Posterior vena cava (tissue), 2 donors: ENCODE results near the gene WSCD2. TPM values are rescaled to one million over a fixed set of nuclear protein-coding genes. Genes with fewer than 3 reads are reported as not detected.

Experiments
- DNase-seq: peaks from one replicate; pipeline ENCODE4 v3.0.0-alpha.2; 2020; ENCODE audit warnings: low spot score
- intact Hi-C, 2 donors: fragments of 100-400 bp; cut with DNase I; formaldehyde crosslinking; loops; one replicate each; pipeline versions ENCODE4 v1.14.1 to v1.14.2; 2022 to 2023
- total RNA-seq, 2 donors: library from RNA; stranded (reverse); fragmentation: NEBNext Ultra II Directional; extraction: Animal tissue kit (Norgen Biotek cat#: 25700); gene quantifications; one replicate each; pipeline ENCODE4 v1.2.1, GENCODE V29; 2021
- donor health status: DM: yes; HTN: yes; CAD: no.
- donor health status: DM: yes; HTN: yes; CAD: no.

WSCD2 gene
- total RNA-seq, 2 donors from 2014 or later: 9.3 to 17.8 TPM

- no peak for DNase-seq
- intact Hi-C loops: loop anchor here in 1 of 2 donors (5.0 kb wide), 1 partner anchor 710 kb away; no protein-coding TSS in a partner anchor
Measured at GRCh38 chr12:108177131-108177530, 48.0 kb downstream of the WSCD2 start.

GRCh38 chr12:108179305-108179704, 50.2 kb downstream of the WSCD2 start:
- no peak for DNase-seq

GRCh38 chr12:108180255-108181094, 51.4 kb downstream of the WSCD2 start:
- intact Hi-C loops: no loop called here

More at GRCh38 chr12:108179305-108179704, 50.2 kb downstream of the WSCD2 start:
- intact Hi-C loops: loop anchor here in 1 of 2 donors (5.0 kb wide), 1 partner anchor 708 kb away; no protein-coding TSS in a partner anchor

GRCh38 chr12:108181095-108181454, 52.0 kb downstream of the WSCD2 start:
- intact Hi-C loops: no loop called here
- no peak for DNase-seq

More at GRCh38 chr12:108180255-108181094, 51.4 kb downstream of the WSCD2 start:
- DNase-seq: no peak

- DNase-seq: no peak
- intact Hi-C loops: no loop called here
Measured at GRCh38 chr12:108182096-108182495, 53.0 kb downstream of the WSCD2 start.

- DNase-seq: no peak
- intact Hi-C loops: loop anchor here in 1 of 2 donors (5.0 kb wide), 1 partner anchor 1143 kb away; no protein-coding TSS in a partner anchor
Measured at GRCh38 chr12:108185002-108185401, 55.9 kb downstream of the WSCD2 start.

GRCh38 chr12:108187831-108188230, 58.7 kb downstream of the WSCD2 start:
- DNase-seq: no peak
- intact Hi-C loops: loop anchor here in 1 of 2 donors (5.0 kb wide), 1 partner anchor 1146 kb away; no protein-coding TSS in a partner anchor

GRCh38 chr12:108190529-108190928, 61.4 kb downstream of the WSCD2 start:
- intact Hi-C loops: loop anchor here (10.0 kb wide), 3 partner anchors 56 to 96 kb away; no protein-coding TSS in a partner anchor

GRCh38 chr12:108191086-108191485, 62.0 kb downstream of the WSCD2 start:
- DNase-seq: no peak
- intact Hi-C loops: loop anchor here (10.0 kb wide), 3 partner anchors 56 to 96 kb away; no protein-coding TSS in a partner anchor

More at GRCh38 chr12:108190529-108190928, 61.4 kb downstream of the WSCD2 start:
- DNase-seq: no peak

GRCh38 chr12:108191938-108192337, 62.9 kb downstream of the WSCD2 start:
- intact Hi-C loops: loop anchor here (10.0 kb wide), 3 partner anchors 57 to 97 kb away; no protein-coding TSS in a partner anchor
- no peak for DNase-seq

- DNase-seq: no peak
- intact Hi-C loops: loop anchor here (10.0 kb wide), 3 partner anchors 59 to 99 kb away; no protein-coding TSS in a partner anchor
Measured at GRCh38 chr12:108193493-108193892, 64.4 kb downstream of the WSCD2 start.

- no peak for DNase-seq
- intact Hi-C loops: loop anchor here (10.0 kb wide), 3 partner anchors 59 to 99 kb away; no protein-coding TSS in a partner anchor
Measured at GRCh38 chr12:108193917-108194316, 64.8 kb downstream of the WSCD2 start.

- no peak for DNase-seq
- intact Hi-C loops: loop anchor here (10.0 kb wide), 3 partner anchors 60 to 100 kb away; no protein-coding TSS in a partner anchor
Measured at GRCh38 chr12:108194585-108194984, 65.5 kb downstream of the WSCD2 start.

- intact Hi-C loops: loop anchor here (10.0 kb wide), 3 partner anchors 62 to 102 kb away; no protein-coding TSS in a partner anchor
Measured at GRCh38 chr12:108196319-108196718, 67.2 kb downstream of the WSCD2 start.

GRCh38 chr12:108196921-108197320, 67.8 kb downstream of the WSCD2 start:
- intact Hi-C loops: loop anchor here (10.0 kb wide), 3 partner anchors 62 to 102 kb away; no protein-coding TSS in a partner anchor
- DNase-seq: no peak

More at GRCh38 chr12:108196319-108196718, 67.2 kb downstream of the WSCD2 start:
- DNase-seq: no peak

GRCh38 chr12:108198043-108198442, 69.0 kb downstream of the WSCD2 start:
- intact Hi-C loops: loop anchor here (10.0 kb wide), 3 partner anchors 63 to 103 kb away; no protein-coding TSS in a partner anchor
- no peak for DNase-seq

GRCh38 chr12:108199106-108199505, 70.0 kb downstream of the WSCD2 start:
- DNase-seq: no peak
- intact Hi-C loops: loop anchor here (10.0 kb wide), 3 partner anchors 64 to 104 kb away; no protein-coding TSS in a partner anchor

GRCh38 chr12:108201808-108202207, 72.7 kb downstream of the WSCD2 start:
- DNase-seq: no peak
- intact Hi-C loops: no loop called here

GRCh38 chr12:108204117-108204987, 75.3 kb downstream of the WSCD2 start:
- no peak for DNase-seq
- intact Hi-C loops: no loop called here
